HFF-Myc (cell line): ENCODE measurements around the gene RALGPS2.

Experiments used
- DNase-seq: peaks from one replicate; pipeline ENCODE4 v3.0.0-alpha.2; 2011; ENCODE audit warnings: low read depth; ENCODE audit errors: extremely low read depth
- H3K4me3 ChIP-seq: replicated peaks from 2 replicates; pipeline ENCODE4 v1.5.1; 2011; ENCODE audit warnings: low read depth, mild to moderate bottlenecking, control low read depth, low read length
- TF ChIP-seq, protein P1 (sequence below): IDR thresholded peaks from 2 replicates; pipeline ENCODE4 v1.5.1; 2012; ENCODE audit warnings: mild to moderate bottlenecking, low read depth, low read length, control low read depth; ENCODE audit errors: missing control alignments

Gene RALGPS2

GRCh38 chr1:178969226-178969987 lies 244.4 kb downstream of the RALGPS2 start:
- DNase-seq, result no peak
- TF ChIP-seq, protein P1, sequence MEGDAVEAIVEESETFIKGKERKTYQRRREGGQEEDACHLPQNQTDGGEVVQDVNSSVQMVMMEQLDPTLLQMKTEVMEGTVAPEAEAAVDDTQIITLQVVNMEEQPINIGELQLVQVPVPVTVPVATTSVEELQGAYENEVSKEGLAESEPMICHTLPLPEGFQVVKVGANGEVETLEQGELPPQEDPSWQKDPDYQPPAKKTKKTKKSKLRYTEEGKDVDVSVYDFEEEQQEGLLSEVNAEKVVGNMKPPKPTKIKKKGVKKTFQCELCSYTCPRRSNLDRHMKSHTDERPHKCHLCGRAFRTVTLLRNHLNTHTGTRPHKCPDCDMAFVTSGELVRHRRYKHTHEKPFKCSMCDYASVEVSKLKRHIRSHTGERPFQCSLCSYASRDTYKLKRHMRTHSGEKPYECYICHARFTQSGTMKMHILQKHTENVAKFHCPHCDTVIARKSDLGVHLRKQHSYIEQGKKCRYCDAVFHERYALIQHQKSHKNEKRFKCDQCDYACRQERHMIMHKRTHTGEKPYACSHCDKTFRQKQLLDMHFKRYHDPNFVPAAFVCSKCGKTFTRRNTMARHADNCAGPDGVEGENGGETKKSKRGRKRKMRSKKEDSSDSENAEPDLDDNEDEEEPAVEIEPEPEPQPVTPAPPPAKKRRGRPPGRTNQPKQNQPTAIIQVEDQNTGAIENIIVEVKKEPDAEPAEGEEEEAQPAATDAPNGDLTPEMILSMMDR, result no peak
- H3K4me3 ChIP-seq, result no peak overlapping the region

DNA sequence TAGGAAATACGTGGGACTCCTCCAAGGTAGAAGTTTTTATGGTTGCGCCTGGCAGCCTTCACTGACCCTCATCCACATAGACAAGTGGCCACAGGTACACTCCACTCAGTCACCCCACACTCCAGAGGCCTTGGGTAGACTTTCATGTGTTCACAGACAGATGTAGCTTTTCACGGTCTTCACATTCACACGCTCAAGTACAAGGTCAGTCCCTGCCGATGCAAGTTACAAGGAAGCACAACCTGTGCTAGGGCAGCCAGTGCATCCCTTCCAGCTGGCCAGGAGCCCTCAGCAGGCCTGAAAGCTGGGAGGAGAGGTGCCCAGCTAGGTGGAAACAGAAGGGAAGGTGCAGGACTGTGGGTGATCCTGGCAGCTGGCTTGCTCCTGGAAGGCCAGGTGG lies 245.1 kb downstream of the RALGPS2 start:
- DNase-seq, result no peak
- no peak overlapping the region for H3K4me3 ChIP-seq
- TF ChIP-seq, protein P1, result no peak
